ENCODE data around the gene KRTCAP2.
"Not testable (repeated sequence)": the region's sequence is repeated elsewhere in the genome, so short reads cannot be mapped to it uniquely, and the experiment has no call there.

KRTCAP2 gene

GRCh38 chr1:155198547-155198906 is 25.4 kb upstream of the KRTCAP2 start:
- DNase-seq = no peak

- DNase-seq = no peak
Measured at GRCh38 chr1:155197901-155198546, 24.9 kb upstream of the KRTCAP2 start.

GRCh38 chr1:155196893-155197638 is 24.0 kb upstream of the KRTCAP2 start:
- DNase-seq = no peak

GRCh38 chr1:155196103-155196892 is 23.2 kb upstream of the KRTCAP2 start:
- DNase-seq = no peak

GRCh38 chr1:155195201-155196102 is 22.3 kb upstream of the KRTCAP2 start:
- no peak for DNase-seq

GRCh38 chr1:155193991-155194240 is 20.8 kb upstream of the KRTCAP2 start:
- not testable (repeated sequence) for DNase-seq

- peak; percentile 82 to 88 for DNase-seq
Measured at GRCh38 chr1:155193275-155193990, 20.3 kb upstream of the KRTCAP2 start.

- DNase-seq = no peak
Measured at GRCh38 chr1:155192346-155193274, 19.5 kb upstream of the KRTCAP2 start.

GRCh38 chr1:155191904-155192303 is 18.8 kb upstream of the KRTCAP2 start:
- DNase-seq = no peak

GRCh38 chr1:155189926-155190325 is 16.8 kb upstream of the KRTCAP2 start:
- not testable (repeated sequence) for DNase-seq

GRCh38 chr1:155188268-155188667 is 15.2 kb upstream of the KRTCAP2 start:
- DNase-seq = no peak

GRCh38 chr1:155187456-155187891 is 14.4 kb upstream of the KRTCAP2 start:
- DNase-seq = no peak

GRCh38 chr1:155186794-155187455 is 13.8 kb upstream of the KRTCAP2 start:
- DNase-seq = no peak

GRCh38 chr1:155186067-155186793 is 13.1 kb upstream of the KRTCAP2 start:
- no peak for DNase-seq

GRCh38 chr1:155185783-155186066 is 12.6 kb upstream of the KRTCAP2 start:
- DNase-seq = no peak

GRCh38 chr1:155184835-155185782 is 12.0 kb upstream of the KRTCAP2 start:
- DNase-seq = no peak

GRCh38 chr1:155184351-155184811 is 11.3 kb upstream of the KRTCAP2 start:
- DNase-seq = no peak

GRCh38 chr1:155183775-155184221 is 10.7 kb upstream of the KRTCAP2 start:
- DNase-seq = no peak
